MV-4-11 (cell line): ENCODE results near the gene KCNQ5.

Experiments used
- DNase-seq: peaks from one replicate; lab custom pipeline; 2025; lab: John Stamatoyannopoulos, UW

Gene KCNQ5

GRCh38 chr6:72911463-72912155 lies 289.7 kb downstream of the KCNQ5 start:
- peak; percentile 67 for DNase-seq

GRCh38 chr6:72913797-72914196 lies 291.9 kb downstream of the KCNQ5 start:
- DNase-seq, result no peak

- peak; percentile 11 for DNase-seq
These were observed 294.4 kb downstream of the KCNQ5 start for GRCh38 chr6:72916298-72916697.

GRCh38 chr6:72916906-72917305 lies 295.0 kb downstream of the KCNQ5 start:
- no peak for DNase-seq

- no peak for DNase-seq
These were observed 300.5 kb downstream of the KCNQ5 start for GRCh38 chr6:72922401-72922800.

- no peak for DNase-seq
These were observed 303.3 kb downstream of the KCNQ5 start for GRCh38 chr6:72925136-72925535.

GRCh38 chr6:72930556-72931132 lies 308.8 kb downstream of the KCNQ5 start:
- DNase-seq, result no peak

- DNase-seq, result no peak
These were observed 309.5 kb downstream of the KCNQ5 start for GRCh38 chr6:72931325-72931887.

- no peak for DNase-seq
These were observed 311.4 kb downstream of the KCNQ5 start for GRCh38 chr6:72933233-72933632.

- no peak for DNase-seq
These were observed 315.1 kb downstream of the KCNQ5 start for GRCh38 chr6:72936766-72937559.

- no peak for DNase-seq
These were observed 316.2 kb downstream of the KCNQ5 start for GRCh38 chr6:72938104-72938503.

- no peak for DNase-seq
These were observed 317.1 kb downstream of the KCNQ5 start for GRCh38 chr6:72939004-72939403.

GRCh38 chr6:72940265-72940664 lies 318.4 kb downstream of the KCNQ5 start:
- DNase-seq, result no peak

GRCh38 chr6:72941263-72941662 lies 319.4 kb downstream of the KCNQ5 start:
- DNase-seq, result no peak

GRCh38 chr6:72941751-72942150 lies 319.9 kb downstream of the KCNQ5 start:
- DNase-seq, result no peak

- DNase-seq, result no peak
These were observed 321.8 kb downstream of the KCNQ5 start for GRCh38 chr6:72943699-72944098.

GRCh38 chr6:72944660-72945059 lies 322.8 kb downstream of the KCNQ5 start:
- DNase-seq, result no peak

GRCh38 chr6:72946774-72947173 lies 324.9 kb downstream of the KCNQ5 start:
- DNase-seq, result no peak

GRCh38 chr6:72947534-72947933 lies 325.7 kb downstream of the KCNQ5 start:
- DNase-seq, result no peak

GRCh38 chr6:72948153-72948552 lies 326.3 kb downstream of the KCNQ5 start:
- DNase-seq, result no peak

GRCh38 chr6:72950114-72950860 lies 328.4 kb downstream of the KCNQ5 start:
- no peak for DNase-seq
